H9 (cell line): ENCODE measurements around the gene TCF25. TPM values are rescaled to one million over a fixed set of nuclear protein-coding genes. Genes with fewer than 3 reads are reported as not detected.

Source experiments
- DNase-seq: peaks from one replicate; pipeline ENCODE4 v3.0.0-alpha.2; 2017
- H2AFZ ChIP-seq: one replicate; pipeline ENCODE4 v1.6.1; 2013; ENCODE audit warnings: mild to moderate bottlenecking, low read length, control low read depth, moderate library complexity
- H2AK5ac ChIP-seq: 2 replicates; pipeline ENCODE4 v1.6.1; 2013; ENCODE audit warnings: low read length, control low read depth, mixed read lengths; ENCODE audit not compliant: insufficient read length
- H2BK120ac ChIP-seq: one replicate; pipeline ENCODE4 v1.6.1; 2013; ENCODE audit warnings: low read depth, mild to moderate bottlenecking, low read length, control low read depth, inconsistent platforms; ENCODE audit not compliant: poor library complexity, severe bottlenecking
- H2BK12ac ChIP-seq: 2 replicates; pipeline ENCODE4 v1.6.1; 2013; ENCODE audit warnings: low read length, control low read depth, mixed read lengths, low read depth; ENCODE audit not compliant: insufficient read length
- H2BK15ac ChIP-seq: 2 replicates; pipeline ENCODE4 v1.6.1; 2013; ENCODE audit warnings: low read depth, low read length, control low read depth
- H2BK20ac ChIP-seq: one replicate; pipeline ENCODE4 v1.6.1; 2013; ENCODE audit warnings: low read depth, mild to moderate bottlenecking, low read length, control low read depth, inconsistent platforms; ENCODE audit not compliant: poor library complexity, severe bottlenecking
- H2BK5ac ChIP-seq: 2 replicates; pipeline ENCODE4 v1.6.1; 2013; ENCODE audit warnings: low read length, control low read depth, mixed read lengths; ENCODE audit not compliant: insufficient read length
- H3K14ac ChIP-seq: 2 replicates; pipeline ENCODE4 v1.6.1; 2013; ENCODE audit warnings: low read length, control low read depth; ENCODE audit not compliant: insufficient read depth
- H3K18ac ChIP-seq: 2 replicates; pipeline ENCODE4 v1.6.1; 2013; ENCODE audit warnings: low read depth, mild to moderate bottlenecking, mixed read lengths, low read length, control low read depth; ENCODE audit not compliant: insufficient read length
- H3K23ac ChIP-seq: 2 replicates; pipeline ENCODE4 v1.6.1; 2013; ENCODE audit warnings: low read length, control low read depth, mixed read lengths, low read depth; ENCODE audit not compliant: insufficient read length
- H3K23me2 ChIP-seq: 2 replicates; pipeline ENCODE4 v1.6.1; 2013; ENCODE audit warnings: low read depth, mild to moderate bottlenecking, mixed read lengths, low read length, control low read depth; ENCODE audit not compliant: insufficient read length, poor library complexity, severe bottlenecking
- H3K27ac ChIP-seq: 2 replicates; pipeline ENCODE4 v1.5.1; 2013; ENCODE audit warnings: low read length, control low read depth, mixed read lengths, low read depth; ENCODE audit not compliant: insufficient read length
- H3K27me3 ChIP-seq: 2 replicates; pipeline ENCODE4 v1.6.1; 2013; ENCODE audit warnings: low read length, control low read depth, inconsistent platforms; ENCODE audit not compliant: insufficient read depth
- H3K4ac ChIP-seq: 2 replicates; pipeline ENCODE4 v1.6.1; 2013; ENCODE audit warnings: low read depth, mild to moderate bottlenecking, control low read depth, inconsistent platforms, low read length, moderate library complexity
- H3K4me1 ChIP-seq: 2 replicates; pipeline ENCODE4 v1.6.1; 2013; ENCODE audit warnings: low read length, control low read depth, inconsistent platforms; ENCODE audit not compliant: insufficient read depth
- H3K4me2 ChIP-seq: 2 replicates; pipeline ENCODE4 v1.6.1; 2013; ENCODE audit warnings: low read length, control low read depth, mixed read lengths; ENCODE audit not compliant: insufficient read length, insufficient read depth
- H3K56ac ChIP-seq: 2 replicates; pipeline ENCODE4 v1.6.1; 2013; ENCODE audit warnings: low read depth, mild to moderate bottlenecking, mixed read lengths, low read length, control low read depth; ENCODE audit not compliant: insufficient read length
- H3K79me1 ChIP-seq: 2 replicates; pipeline ENCODE4 v1.6.1; 2013; ENCODE audit warnings: low read depth, mild to moderate bottlenecking, moderate library complexity, low read length, control low read depth, inconsistent platforms; ENCODE audit not compliant: insufficient read depth, poor library complexity, severe bottlenecking
- H3K79me2 ChIP-seq: 2 replicates; pipeline ENCODE4 v1.6.1; 2013; ENCODE audit warnings: low read length, control low read depth, inconsistent platforms; ENCODE audit not compliant: insufficient read depth
- H3K9ac ChIP-seq: 2 replicates; pipeline ENCODE4 v1.6.1; 2013; ENCODE audit warnings: low read length, control low read depth, mixed read lengths; ENCODE audit not compliant: insufficient read length; ENCODE audit errors: extremely low read depth
- H3K9me3 ChIP-seq: one replicate; pipeline ENCODE4 v1.6.1; 2013; ENCODE audit warnings: low read depth, low read length, inconsistent platforms; ENCODE audit not compliant: control insufficient read depth
- H3T11ph ChIP-seq: one replicate; pipeline ENCODE4 v1.6.1; 2013; ENCODE audit warnings: mild to moderate bottlenecking, low read length, control low read depth, inconsistent platforms
- H4K20me1 ChIP-seq: one replicate; pipeline ENCODE4 v1.6.1; 2013; ENCODE audit not compliant: control insufficient read depth, insufficient read length, insufficient read depth
- H4K5ac ChIP-seq: 2 replicates; pipeline ENCODE4 v1.6.1; 2013; ENCODE audit warnings: low read depth, mild to moderate bottlenecking, mixed read lengths, low read length, control low read depth; ENCODE audit not compliant: insufficient read length
- H4K8ac ChIP-seq: replicated peaks from 2 replicates; pipeline ENCODE4 v1.6.1; 2013; ENCODE audit warnings: low read length, control low read depth, mixed read lengths, low read depth; ENCODE audit not compliant: insufficient read length
- H4K91ac ChIP-seq: 2 replicates; pipeline ENCODE4 v1.6.1; 2013; ENCODE audit warnings: low read depth, mild to moderate bottlenecking, moderate library complexity, mixed read lengths, low read length, control low read depth; ENCODE audit not compliant: insufficient read length
- H3K27ac Mint-ChIP-seq, 3 experiments: 2 replicates in 2 of 3; 3 replicates in 1 of 3; pipeline ENCODE4 v1.8.0; 2020 to 2021; ENCODE audit warnings: mixed read lengths in 3 of 3, mild to moderate bottlenecking in 1 of 3, moderate library complexity in 1 of 3
- H3K27me3 Mint-ChIP-seq: 2 replicates; pipeline ENCODE4 v1.8.0; 2021; ENCODE audit warnings: low read depth, mild to moderate bottlenecking, moderate library complexity, mixed read lengths
- H3K36me3 Mint-ChIP-seq, 3 experiments: 2 replicates in 2 of 3; 3 replicates in 1 of 3; pipeline ENCODE4 v1.8.0; 2020 to 2021; ENCODE audit warnings: low read depth in 3 of 3, mixed read lengths in 3 of 3; ENCODE audit not compliant: insufficient read depth in 1 of 3
- H3K4me1 Mint-ChIP-seq, 2 experiments: 2 replicates each; pipeline ENCODE4 v1.8.0; 2020; ENCODE audit warnings: mixed read lengths in 2 of 2
- H3K4me3 Mint-ChIP-seq, 2 experiments: 2 replicates in 1 of 2; 3 replicates in 1 of 2; pipeline ENCODE4 v1.8.0; 2020 to 2021; ENCODE audit warnings: mild to moderate bottlenecking in 2 of 2, mixed read lengths in 2 of 2, moderate library complexity in 1 of 2
- H3K9me3 Mint-ChIP-seq, 2 experiments: 2 replicates in 1 of 2; 3 replicates in 1 of 2; pipeline ENCODE4 v1.8.0; 2020; ENCODE audit warnings: mild to moderate bottlenecking in 2 of 2, mixed read lengths in 2 of 2, moderate library complexity in 1 of 2
- WGBS: extraction: QIAGEN DNeasy Blood & Tissue Kit; methylation state at CpG from one replicate; pipeline ENCODE4 v1.1.7; 2013; ENCODE audit warnings: missing lambda C conversion rate, low lambda C conversion rate, mixed read lengths; ENCODE audit not compliant: insufficient read length; ENCODE audit errors: extremely low coverage; 5-methylcytosine and 5-hydroxymethylcytosine counted together
- total RNA-seq: library from RNA; stranded (reverse); gene quantifications from 2 replicates; pipeline ENCODE4 v1.2.1, GENCODE V29; 2021
- TF ChIP-seq, protein P1 (sequence below): fragments of 200-600 bp; sonication (generic); conservative IDR thresholded peaks from 3 replicates; pipeline ENCODE4 v1.8.0; 2021; ENCODE audit warnings: antibody characterized with exemption, mild to moderate bottlenecking

The TCF25 gene
- total RNA-seq, 1 experiment from 2014 or later, result 109 TPM

DNA sequence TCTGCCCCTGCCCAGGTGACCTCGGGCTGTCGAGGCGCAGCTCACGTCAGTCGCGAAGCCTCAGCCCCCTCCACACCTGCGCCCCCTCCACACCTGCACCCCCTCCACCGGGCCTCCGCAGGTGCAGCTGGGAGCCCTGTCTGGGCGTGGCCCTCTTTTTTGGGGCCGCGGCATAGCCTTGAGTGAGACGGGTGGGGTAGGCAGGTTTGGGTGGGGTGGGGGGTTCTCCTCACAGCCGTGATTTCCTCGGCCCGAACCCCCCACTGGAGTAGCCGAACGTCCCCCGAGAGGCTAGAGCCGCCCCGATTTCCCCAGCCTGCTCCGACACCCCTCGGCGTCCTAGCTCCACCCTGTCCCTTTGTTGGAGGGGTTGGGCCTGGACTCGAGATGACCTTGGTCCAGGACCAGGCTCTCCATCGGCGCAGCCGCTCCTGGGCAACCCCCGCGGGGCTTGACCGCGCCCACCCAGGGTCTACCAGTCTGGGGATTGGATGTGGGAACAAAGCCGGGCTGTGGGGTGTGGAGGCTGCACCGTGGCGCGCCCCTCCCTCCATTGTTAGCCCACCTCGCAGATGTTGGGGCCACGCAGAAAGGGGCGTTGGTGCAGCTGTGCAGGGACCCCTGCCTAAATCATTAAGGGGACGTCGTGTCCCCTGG is 50.4 kb downstream of the TCF25 start:
- H3K4me1 Mint-ChIP-seq, result peaks cover 25 to 38% of the 10 kb centered on the region in 2 experiments
- no peak overlapping the region for H4K91ac ChIP-seq
- peak overlapping the region; percentile 67 to 80 for H3K4me3 Mint-ChIP-seq
- no CpG with 5 or more reads among the region's 41 CpGs for WGBS
- H4K8ac ChIP-seq, result no peak overlapping the region
- no peak overlapping the region for H2BK5ac ChIP-seq
- H3K27me3 Mint-ChIP-seq, result peaks cover 22% of the 10 kb centered on the region
- H2BK120ac ChIP-seq, result no peak overlapping the region
- H4K5ac ChIP-seq, result no peak overlapping the region
- peaks cover 18% of the 10 kb centered on the region for H3K23me2 ChIP-seq
- H3K27ac ChIP-seq, result no peak overlapping the region
- H3K9me3 Mint-ChIP-seq, result no peaks in the 10 kb centered on the region; a peak in 1 of 5 replicates
- no peak overlapping the region for H2AFZ ChIP-seq
- H3K4me2 ChIP-seq, result peak overlapping the region; percentile 62
- H3K56ac ChIP-seq, result no peak overlapping the region
- no peaks in the 10 kb centered on the region for H3K9me3 ChIP-seq
- no peak overlapping the region for H3K14ac ChIP-seq
- H3K23ac ChIP-seq, result no peak overlapping the region
- H4K20me1 ChIP-seq, result no peaks in the 10 kb centered on the region
- H3K79me2 ChIP-seq, result 0 out of 2 replicates have a peak, but pooled peaks cover 2% of the 10 kb centered on the region
- H3K27ac Mint-ChIP-seq, result no peak overlapping the region
- no peak overlapping the region for H3K18ac ChIP-seq
- peaks cover 3% of the 10 kb centered on the region for H3K79me1 ChIP-seq
- H2BK20ac ChIP-seq, result no peak overlapping the region
- peak; percentile 65 for DNase-seq
- H3T11ph ChIP-seq, result no peak overlapping the region
- TF ChIP-seq, protein P1, sequence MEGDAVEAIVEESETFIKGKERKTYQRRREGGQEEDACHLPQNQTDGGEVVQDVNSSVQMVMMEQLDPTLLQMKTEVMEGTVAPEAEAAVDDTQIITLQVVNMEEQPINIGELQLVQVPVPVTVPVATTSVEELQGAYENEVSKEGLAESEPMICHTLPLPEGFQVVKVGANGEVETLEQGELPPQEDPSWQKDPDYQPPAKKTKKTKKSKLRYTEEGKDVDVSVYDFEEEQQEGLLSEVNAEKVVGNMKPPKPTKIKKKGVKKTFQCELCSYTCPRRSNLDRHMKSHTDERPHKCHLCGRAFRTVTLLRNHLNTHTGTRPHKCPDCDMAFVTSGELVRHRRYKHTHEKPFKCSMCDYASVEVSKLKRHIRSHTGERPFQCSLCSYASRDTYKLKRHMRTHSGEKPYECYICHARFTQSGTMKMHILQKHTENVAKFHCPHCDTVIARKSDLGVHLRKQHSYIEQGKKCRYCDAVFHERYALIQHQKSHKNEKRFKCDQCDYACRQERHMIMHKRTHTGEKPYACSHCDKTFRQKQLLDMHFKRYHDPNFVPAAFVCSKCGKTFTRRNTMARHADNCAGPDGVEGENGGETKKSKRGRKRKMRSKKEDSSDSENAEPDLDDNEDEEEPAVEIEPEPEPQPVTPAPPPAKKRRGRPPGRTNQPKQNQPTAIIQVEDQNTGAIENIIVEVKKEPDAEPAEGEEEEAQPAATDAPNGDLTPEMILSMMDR, result no peak
- H2AK5ac ChIP-seq, result no peak overlapping the region
- H2BK12ac ChIP-seq, result no peak overlapping the region
- H3K4ac ChIP-seq, result no peak overlapping the region
- no peak overlapping the region for H2BK15ac ChIP-seq
- H3K27me3 ChIP-seq, result no peaks in the 10 kb centered on the region
- no peaks in the 10 kb centered on the region; the same call in 1 of the 2 replicates for H3K4me1 ChIP-seq
- peaks cover 0 to 6% (median 4%) of the 10 kb centered on the region in 3 experiments; a peak in 5 of 7 replicates for H3K36me3 Mint-ChIP-seq
- H3K9ac ChIP-seq, result no peak overlapping the region
